Ascending aorta (tissue), 2 donors: Measurements from ENCODE around the gene PSME2. TPM values are rescaled to one million over a fixed set of nuclear protein-coding genes. Genes with fewer than 3 reads are reported as not detected.
A peak's percentile ranks its signal among the peaks of the same experiment; 100 is the strongest.

ENCODE experiments used
- DNase-seq, 2 donors: peaks; one replicate each; pipeline ENCODE4 v3.0.0-alpha.2; 2019; ENCODE audit warnings: low spot score in 2 of 2
- H3K27ac ChIP-seq, 2 donors: fragments of 200-600 bp; sonication (generic); one replicate each; pipeline ENCODE4 v1.5.1; 2016 to 2017; ENCODE audit warnings: mild to moderate bottlenecking in 1 of 2
- H3K27me3 ChIP-seq: fragments of 200-600 bp; sonication (generic); one replicate; pipeline ENCODE4 v1.5.1; 2017
- H3K36me3 ChIP-seq, 2 donors: fragments of 200-600 bp; sonication (generic); one replicate each; pipeline ENCODE4 v1.5.1; 2016
- H3K4me1 ChIP-seq, 2 donors: fragments of 200-600 bp; sonication (generic); one replicate each; pipeline ENCODE4 v1.5.1; 2016 to 2017; ENCODE audit warnings: mild to moderate bottlenecking in 1 of 2
- H3K4me3 ChIP-seq, 2 donors: fragments of 200-600 bp; sonication (generic); one replicate each; pipeline ENCODE4 v1.5.1; 2016 to 2017; ENCODE audit warnings: mild to moderate bottlenecking in 1 of 2
- H3K9me3 ChIP-seq, 2 donors: fragments of 200-600 bp; sonication (generic); one replicate each; pipeline ENCODE4 v1.5.1; 2016
- CTCF ChIP-seq, 3 experiments: fragments of 200-600 bp in 2 of 3; fragments of 450-650 bp in 1 of 3; sonication (generic) in 2 of 3; IDR thresholded peaks; one replicate each; pipeline ENCODE4 v1.5.1; 2016 to 2019; ENCODE audit warnings: antibody characterized with exemption in 3 of 3, mild to moderate bottlenecking in 1 of 3, moderate library complexity in 1 of 3
- intact Hi-C: fragments of 100-400 bp; cut with DNase I; formaldehyde crosslinking; loops from one replicate; pipeline ENCODE4 v1.15.1; 2023
- total RNA-seq: library from RNA; depleted of rRNA; stranded (reverse); fragments of >200 nt; gene quantifications from one replicate; pipeline ENCODE4 v1.1.0, GENCODE V29; 2016

PSME2 gene
- total RNA-seq, 1 donor from 2014 or later: 100 TPM

- no peaks in the 10 kb centered on the region for H3K9me3 ChIP-seq
- intact Hi-C loops: no loop called here
- no peak overlapping the region for H3K27ac ChIP-seq
- H3K27me3 ChIP-seq: no peaks in the 10 kb centered on the region
- H3K4me1 ChIP-seq: peaks cover 18 to 22% of the 10 kb centered on the region in 2 donors
- no peak for DNase-seq
- no peak for TF ChIP-seq CTCF (IDR thresholded peaks at IDR 0.05)
- no peak overlapping the region for H3K4me3 ChIP-seq
- peaks cover 38 to 61% of the 10 kb centered on the region in 2 donors for H3K36me3 ChIP-seq
These were observed 3.7 kb upstream of the PSME2 start for GRCh38 chr14:24150061-24150460.

DNA sequence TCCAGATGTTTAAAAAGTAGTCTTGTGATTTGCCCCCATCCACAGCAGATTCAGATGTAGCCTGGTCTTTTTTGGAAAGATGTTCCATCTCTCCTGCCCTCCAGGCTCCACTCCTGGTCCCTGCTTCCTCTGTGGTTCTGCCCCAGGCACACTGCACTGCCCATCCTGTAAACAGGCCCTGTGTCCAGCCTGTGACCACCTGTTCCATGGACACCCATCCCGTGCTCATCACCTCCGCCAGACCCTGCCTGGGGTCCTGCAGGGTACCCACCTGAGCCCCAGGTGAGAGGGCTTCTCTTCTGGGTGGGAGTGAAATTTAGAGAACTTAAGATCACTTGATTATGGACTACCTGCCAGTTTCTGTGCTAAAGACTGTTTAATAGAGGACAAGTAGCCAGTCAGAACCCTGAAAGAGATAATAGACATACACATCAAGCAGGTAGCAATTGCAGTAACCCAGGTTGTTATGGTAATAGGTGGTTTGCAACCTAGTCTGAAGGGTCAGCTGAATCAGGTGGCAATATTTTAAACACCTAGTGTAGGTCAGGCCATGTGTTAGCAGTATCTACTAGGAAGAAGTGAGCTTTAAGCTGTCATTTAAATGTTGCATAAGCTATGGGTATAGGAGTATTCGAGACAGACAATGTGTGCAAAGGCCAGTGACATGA is 3.0 kb upstream of the PSME2 start:
- DNase-seq: no peak
- H3K36me3 ChIP-seq: peaks cover 32 to 55% of the 10 kb centered on the region in 2 donors
- no peak overlapping the region for H3K27ac ChIP-seq
- no peaks in the 10 kb centered on the region for H3K9me3 ChIP-seq
- no peaks in the 10 kb centered on the region for H3K27me3 ChIP-seq
- intact Hi-C loops: loop anchor here (5.0 to 10.0 kb wide), 2 partner anchors 83 to 845 kb away; partner anchors contain the start of genes BCL2L2, GMPR2, NEDD8 and PPP1R3E
- peaks cover 20 to 22% of the 10 kb centered on the region in 2 donors for H3K4me1 ChIP-seq
- H3K4me3 ChIP-seq: no peak overlapping the region
- TF ChIP-seq CTCF (IDR thresholded peaks at IDR 0.05): no peak

DNA sequence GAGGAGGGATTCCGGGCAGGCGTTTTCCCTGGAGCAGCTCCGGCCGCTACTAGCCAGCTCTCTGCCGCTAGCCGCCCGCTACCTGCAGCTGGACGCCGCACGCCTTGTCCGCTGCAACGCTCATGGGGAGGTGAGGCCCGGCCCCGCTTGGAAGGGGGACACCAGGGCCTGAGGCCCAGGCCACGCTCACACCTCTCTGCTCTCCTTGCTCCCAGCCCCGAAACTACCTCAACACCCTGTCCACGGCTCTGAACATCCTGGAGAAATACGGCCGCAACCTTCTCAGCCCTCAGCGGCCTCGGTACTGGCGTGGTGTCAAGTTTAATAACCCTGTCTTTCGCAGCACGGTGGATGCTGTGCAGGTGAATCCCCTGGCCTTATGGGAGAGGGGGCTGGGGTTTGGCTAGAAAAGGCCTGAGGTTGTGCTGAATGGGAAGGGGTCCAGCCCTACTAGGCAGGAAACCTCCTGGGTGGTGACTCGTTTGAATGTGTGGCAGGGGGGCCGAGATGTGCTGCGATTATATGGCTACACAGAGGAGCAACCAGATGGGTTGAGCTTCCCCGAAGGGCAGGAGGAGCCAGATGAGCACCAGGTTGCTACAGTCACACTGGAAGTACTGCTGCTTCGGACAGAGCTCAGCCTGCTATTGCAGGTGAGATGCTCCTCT is 1.5 kb upstream of the PSME2 start:
- Histone ChIP-seq H3K4me3 (peak overlapping the region; percentile 76 to 100), H3K27ac (peak overlapping the region; percentile 75 to 90), H3K4me1 (peaks cover 20 to 22% of the 10 kb centered on the region in 2 donors), H3K36me3 (peaks cover 28 to 41% of the 10 kb centered on the region in 2 donors), H3K9me3 (no peaks in the 10 kb centered on the region), H3K27me3 (no peaks in the 10 kb centered on the region)
- intact Hi-C loops: loop anchor here (1.0 to 10.0 kb wide), 6 partner anchors 13 to 843 kb away; partner anchors contain the start of genes BCL2L2, GMPR2, IPO4 and IRF9
- TF ChIP-seq CTCF (IDR thresholded peaks at IDR 0.05): no peak
- DNase-seq: peak in 1 of 2 donors; percentile 63

DNA sequence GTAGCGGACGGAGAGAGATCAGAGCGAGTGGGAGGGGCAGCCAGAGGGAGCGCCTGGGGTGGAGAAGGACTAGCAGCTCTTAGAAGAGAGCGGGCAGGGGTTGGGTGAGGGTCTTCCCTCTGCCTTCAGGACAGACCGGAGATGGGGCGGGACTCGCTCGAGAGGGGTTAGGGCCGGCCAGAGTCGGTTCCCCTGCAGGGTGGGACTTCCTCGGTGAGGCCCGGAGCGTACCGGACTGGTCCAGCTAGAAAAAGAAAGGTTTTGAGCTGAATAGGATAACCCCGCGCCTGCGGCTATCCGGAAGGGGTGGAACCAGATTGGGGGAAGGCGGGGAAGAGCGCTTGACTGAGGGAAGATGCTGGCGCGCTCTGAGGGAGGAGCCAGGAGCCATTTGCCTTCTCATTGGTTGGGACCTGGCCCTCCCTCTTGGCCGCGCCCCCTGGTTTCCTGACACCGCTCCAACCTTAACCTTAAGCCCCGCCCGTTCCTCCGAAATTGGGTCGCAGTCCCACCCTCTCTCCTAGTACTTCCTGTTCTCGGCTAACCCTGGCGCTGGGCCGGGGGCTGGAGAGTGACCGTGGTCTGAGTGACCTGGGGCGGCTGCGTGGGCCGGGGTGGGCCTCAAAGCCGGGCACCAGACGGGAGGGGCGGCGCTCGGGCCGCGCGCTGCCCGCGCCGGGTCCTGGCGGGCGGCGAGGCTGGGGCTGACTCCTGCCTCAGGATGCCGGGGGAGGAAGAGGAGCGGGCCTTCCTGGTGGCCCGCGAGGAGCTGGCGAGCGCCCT is 759 bp upstream of the PSME2 start, which contains the start of gene RNF31:
Gene RNF31, plus strand, starts transcription at position 521 of the 783 bp plus-strand sequence. Its CDS starts 201 bp downstream, at position 722.
- Histone ChIP-seq H3K9me3 (no peaks in the 10 kb centered on the region), H3K27ac (peak within 1 kb of the TSS; percentile 75 to 90), H3K27me3 (no peaks in the 10 kb centered on the region), H3K36me3 (peaks cover 28 to 33% of the 10 kb centered on the region in 2 donors), H3K4me3 (peak within 1 kb of the TSS; percentile 76 to 100), H3K4me1 (peaks cover 21 to 23% of the 10 kb centered on the region in 2 donors)
- DNase-seq: peak; percentile 95 to 99
- intact Hi-C loops: loop anchor here (1.0 to 10.0 kb wide), 6 partner anchors 14 to 842 kb away; partner anchors contain the start of genes BCL2L2, GMPR2, IPO4 and IRF9
- TF ChIP-seq CTCF (IDR thresholded peaks at IDR 0.05): no peak
